Vagina (tissue), 2 donors: ENCODE measurements around the gene WFDC8. TPM values are rescaled to one million over a fixed set of nuclear protein-coding genes. Genes with fewer than 3 reads are reported as not detected.

Experiments used
- DNase-seq, 2 donors: peaks; one replicate each; pipeline ENCODE4 v3.0.0-alpha.2; 2017; ENCODE audit errors: extremely low spot score in 2 of 2
- H3K27ac ChIP-seq: fragments of 200-600 bp; sonication (generic); one replicate; pipeline ENCODE4 v1.5.1; 2019
- H3K27me3 ChIP-seq: fragments of 200-600 bp; sonication (generic); one replicate; pipeline ENCODE4 v1.5.1; 2019
- H3K36me3 ChIP-seq, 2 donors: fragments of 200-600 bp; sonication (generic); one replicate each; pipeline ENCODE4 v1.5.1; 2017 to 2019
- H3K4me1 ChIP-seq: fragments of 200-600 bp; sonication (generic); one replicate; pipeline ENCODE4 v1.5.1; 2019
- H3K4me3 ChIP-seq, 2 donors: fragments of 200-600 bp; sonication (generic); 1 replicate in 1 of 2; 2 replicates in 1 of 2; pipeline ENCODE4 v1.5.1; 2016 to 2019
- H3K9me3 ChIP-seq: fragments of 200-600 bp; sonication (generic); one replicate; pipeline ENCODE4 v1.5.1; 2019
- CTCF ChIP-seq, 3 experiments: fragments of 450-650 bp in 2 of 3; fragments of 200-600 bp in 1 of 3; sonication (generic) in 1 of 3; IDR thresholded peaks; one replicate each; pipeline ENCODE4 v1.5.1; 2017 to 2019; ENCODE audit warnings: antibody characterized with exemption in 3 of 3, mild to moderate bottlenecking in 2 of 3, moderate library complexity in 2 of 3
- POLR2A ChIP-seq, 2 donors: fragments of 450-650 bp; IDR thresholded peaks; one replicate each; pipeline ENCODE4 v1.6.1; 2017; ENCODE audit warnings: antibody characterized with exemption in 2 of 2, mild to moderate bottlenecking in 2 of 2, moderate library complexity in 2 of 2
- POLR2AphosphoS5 ChIP-seq, 2 donors: sonication (generic); formaldehyde crosslinking; IDR thresholded peaks; one replicate each; pipeline ENCODE4 v1.9.0; 2017; ENCODE audit warnings: antibody characterized with exemption in 2 of 2, mild to moderate bottlenecking in 2 of 2, low read depth in 1 of 2; ENCODE audit not compliant: insufficient read depth in 1 of 2
- intact Hi-C: fragments of 100-400 bp; cut with DNase I; formaldehyde crosslinking; loops from one replicate; pipeline ENCODE4 v1.15.1; 2023
- total RNA-seq: library from RNA; depleted of rRNA; stranded (reverse); fragments of >200 nt; gene quantifications from one replicate; pipeline ENCODE4 v1.2.3, GENCODE V29; 2016

WFDC8 gene
- total RNA-seq, 1 donor from 2014 or later = not detected

GRCh38 chr20:45607810-45608209 lies 28.7 kb upstream of the WFDC8 start:
- intact Hi-C loops = no loop called here
- no peak for DNase-seq
- H3K4me1 ChIP-seq = no peaks in the 10 kb centered on the region
- H3K27ac ChIP-seq = no peak overlapping the region
- H3K27me3 ChIP-seq = no peaks in the 10 kb centered on the region
- no peaks in the 10 kb centered on the region for H3K36me3 ChIP-seq
- H3K4me3 ChIP-seq = no peak overlapping the region
- TF ChIP-seq CTCF (IDR thresholded peaks at IDR 0.05) = no peak
- TF ChIP-seq POLR2AphosphoS5 (IDR thresholded peaks at IDR 0.05; ENCODE audit: insufficient read depth in 1 of 2, low read depth in 1 of 2) = no peak
- no peak for TF ChIP-seq POLR2A (IDR thresholded peaks at IDR 0.05)
- H3K9me3 ChIP-seq = no peaks in the 10 kb centered on the region

GRCh38 chr20:45595235-45595634 lies 16.2 kb upstream of the WFDC8 start:
- Histone ChIP-seq H3K27me3 (no peaks in the 10 kb centered on the region), H3K27ac (no peak overlapping the region), H3K36me3 (no peaks in the 10 kb centered on the region), H3K4me1 (no peaks in the 10 kb centered on the region), H3K4me3 (no peak overlapping the region), H3K9me3 (no peaks in the 10 kb centered on the region)
- intact Hi-C loops = no loop called here
- DNase-seq = no peak
- TF ChIP-seq CTCF (IDR thresholded peaks at IDR 0.05) (no peak), POLR2AphosphoS5 (IDR thresholded peaks at IDR 0.05; ENCODE audit: insufficient read depth in 1 of 2, low read depth in 1 of 2) (no peak), POLR2A (IDR thresholded peaks at IDR 0.05) (no peak)

- H3K4me3 ChIP-seq = no peak overlapping the region
- H3K36me3 ChIP-seq = no peaks in the 10 kb centered on the region
- H3K4me1 ChIP-seq = no peaks in the 10 kb centered on the region
- no peaks in the 10 kb centered on the region for H3K27me3 ChIP-seq
- no peak for DNase-seq
- intact Hi-C loops = no loop called here
- TF ChIP-seq POLR2A (IDR thresholded peaks at IDR 0.05) (no peak), POLR2AphosphoS5 (IDR thresholded peaks at IDR 0.05; ENCODE audit: insufficient read depth in 1 of 2, low read depth in 1 of 2) (no peak), CTCF (IDR thresholded peaks at IDR 0.05) (no peak)
- no peaks in the 10 kb centered on the region for H3K9me3 ChIP-seq
- no peak overlapping the region for H3K27ac ChIP-seq
These were observed 14.4 kb upstream of the WFDC8 start for GRCh38 chr20:45593498-45593897.

GRCh38 chr20:45592574-45593189 lies 13.6 kb upstream of the WFDC8 start:
- no peak overlapping the region for H3K27ac ChIP-seq
- H3K4me3 ChIP-seq = no peak overlapping the region
- intact Hi-C loops = no loop called here
- no peaks in the 10 kb centered on the region for H3K27me3 ChIP-seq
- H3K36me3 ChIP-seq = no peaks in the 10 kb centered on the region
- no peak for TF ChIP-seq CTCF (IDR thresholded peaks at IDR 0.05)
- TF ChIP-seq POLR2A (IDR thresholded peaks at IDR 0.05) = no peak
- TF ChIP-seq POLR2AphosphoS5 (IDR thresholded peaks at IDR 0.05; ENCODE audit: insufficient read depth in 1 of 2, low read depth in 1 of 2) = no peak
- no peaks in the 10 kb centered on the region for H3K4me1 ChIP-seq
- no peak for DNase-seq
- no peaks in the 10 kb centered on the region for H3K9me3 ChIP-seq

- Histone ChIP-seq H3K9me3 (no peaks in the 10 kb centered on the region), H3K27ac (no peak overlapping the region), H3K4me1 (no peaks in the 10 kb centered on the region), H3K4me3 (no peak overlapping the region), H3K27me3 (no peaks in the 10 kb centered on the region), H3K36me3 (no peaks in the 10 kb centered on the region)
- DNase-seq = no peak
- no peak for TF ChIP-seq POLR2A (IDR thresholded peaks at IDR 0.05)
- TF ChIP-seq POLR2AphosphoS5 (IDR thresholded peaks at IDR 0.05; ENCODE audit: insufficient read depth in 1 of 2, low read depth in 1 of 2) = no peak
- TF ChIP-seq CTCF (IDR thresholded peaks at IDR 0.05) = no peak
- intact Hi-C loops = no loop called here
These were observed 10.6 kb upstream of the WFDC8 start for GRCh38 chr20:45589725-45590124.
